ENCODE data around the gene PRDM10.
"Not testable (repeated sequence)": the region's sequence is repeated elsewhere in the genome, so short reads cannot be mapped to it uniquely, and the experiment has no call there.

The PRDM10 gene

DNA sequence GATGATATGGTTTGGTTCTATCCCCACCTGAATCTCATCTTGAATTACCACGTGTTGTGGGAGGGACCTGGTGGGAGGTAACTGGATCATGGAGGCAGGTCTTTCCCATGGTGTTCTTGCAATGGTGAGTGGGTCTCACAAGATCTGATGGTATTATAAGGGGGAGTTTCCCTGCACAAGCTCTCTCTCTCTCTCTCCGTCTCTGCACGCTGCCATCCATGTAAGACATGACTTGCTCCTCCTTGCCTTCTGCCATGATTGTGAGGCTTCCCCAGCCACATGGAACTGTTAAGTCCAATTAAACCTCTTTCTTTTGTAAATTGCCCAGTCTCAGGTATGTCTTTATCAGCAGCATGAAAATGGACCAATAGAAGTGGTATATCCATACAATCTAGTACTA is 13.2 kb upstream of the PRDM10 start:
- not testable (repeated sequence) for DNase-seq (ENCODE audit: low spot score)

DNA sequence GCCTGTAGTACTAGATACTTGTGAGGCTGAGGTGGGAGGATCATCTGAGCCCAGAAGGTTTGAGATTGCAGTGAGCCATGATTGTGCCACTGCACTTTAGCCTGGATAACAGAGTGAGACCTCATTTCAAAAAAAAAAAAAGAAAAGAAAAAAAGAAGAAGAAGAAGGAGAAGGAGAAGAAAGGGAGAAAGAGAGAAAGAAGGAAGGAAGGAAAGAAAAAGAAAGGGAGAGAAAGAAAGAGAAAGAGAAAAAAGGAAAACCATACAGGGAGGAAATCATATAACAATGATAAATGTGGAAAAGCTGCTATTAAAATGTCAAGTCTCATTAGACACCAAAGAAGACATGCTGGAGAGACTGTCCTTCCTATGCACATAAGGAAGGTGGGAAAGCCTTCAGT is 5.7 kb upstream of the PRDM10 start:
- no peak for DNase-seq (ENCODE audit: low spot score)

DNA sequence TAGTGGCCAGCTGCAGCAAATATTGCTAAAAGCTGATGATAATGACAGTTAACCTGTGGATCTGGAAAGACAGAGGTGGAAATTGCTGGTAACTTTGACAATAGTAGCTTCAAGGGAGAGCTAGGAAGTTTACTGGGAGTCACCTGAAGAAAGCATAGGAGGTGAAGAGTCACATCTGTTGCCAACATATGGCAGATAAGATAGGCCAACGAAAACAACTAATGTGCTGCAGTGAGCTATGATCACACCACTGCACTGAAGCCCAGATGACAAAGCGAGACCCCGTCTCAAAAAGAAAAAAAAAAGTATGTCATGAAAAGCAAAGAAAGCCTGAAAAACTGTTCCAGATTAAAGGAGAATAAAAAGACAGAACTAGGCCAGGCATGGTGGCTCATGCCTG is 4.3 kb upstream of the PRDM10 start:
- no peak for DNase-seq (ENCODE audit: low spot score)

DNA sequence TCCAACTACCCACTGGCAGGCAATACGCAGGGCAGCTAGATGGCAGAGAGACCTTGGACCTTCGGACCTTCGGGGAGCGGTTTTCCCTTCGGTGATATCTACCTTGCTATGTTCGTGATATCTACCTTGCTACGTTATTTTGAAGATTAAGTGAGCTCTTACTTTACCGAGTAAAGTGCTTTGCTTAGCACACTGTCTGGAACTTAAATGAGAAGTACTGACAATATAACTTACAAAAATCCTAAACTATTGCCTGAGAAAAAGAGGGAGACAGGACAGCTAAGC is 1.0 kb upstream of the PRDM10 start:
- DNase-seq (ENCODE audit: low spot score): no peak

DNA sequence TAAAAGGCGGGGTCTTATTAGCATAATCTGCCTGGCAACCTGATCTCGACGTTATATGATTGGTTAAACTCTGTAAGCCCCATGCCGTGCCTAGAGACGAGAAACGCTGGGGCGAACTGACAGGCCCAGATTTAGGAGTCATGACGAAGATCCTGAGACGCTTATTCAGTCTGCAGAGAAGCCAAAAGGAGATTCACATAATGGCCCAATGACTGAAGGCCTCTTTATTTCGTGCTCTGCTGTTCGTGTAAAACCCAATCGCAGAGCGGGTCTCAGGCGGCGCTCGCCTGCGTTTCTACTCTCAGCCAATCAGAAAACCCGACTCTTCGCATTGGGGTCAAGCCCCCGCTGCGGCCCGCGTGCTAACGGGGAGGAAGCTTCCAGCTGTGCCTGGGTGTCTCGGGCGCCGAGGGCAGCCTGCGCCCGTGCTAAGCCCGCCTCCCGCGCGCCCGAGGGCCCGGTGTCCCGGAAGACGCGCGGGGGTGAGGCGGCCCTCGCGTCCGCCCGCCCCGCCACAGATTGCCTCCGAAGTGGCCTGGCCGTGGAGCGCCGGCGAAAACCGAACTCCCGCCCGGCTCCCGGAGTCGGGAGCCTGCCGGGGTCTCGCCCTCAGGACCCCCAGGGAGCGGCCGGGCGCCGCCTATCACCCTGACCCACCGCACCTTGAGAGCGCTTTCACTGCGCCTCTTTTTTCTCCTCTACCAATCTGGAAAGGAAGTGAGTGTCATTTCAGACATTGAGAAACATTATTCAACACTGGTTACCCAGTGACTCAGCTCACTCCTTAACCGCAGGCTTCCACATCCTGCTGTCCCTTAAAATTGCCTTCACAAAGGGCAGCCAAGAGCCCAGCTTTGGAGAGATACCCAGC is 446 bp upstream of the PRDM10 start:
- peak; percentile 100 for DNase-seq (ENCODE audit: low spot score)

DNA sequence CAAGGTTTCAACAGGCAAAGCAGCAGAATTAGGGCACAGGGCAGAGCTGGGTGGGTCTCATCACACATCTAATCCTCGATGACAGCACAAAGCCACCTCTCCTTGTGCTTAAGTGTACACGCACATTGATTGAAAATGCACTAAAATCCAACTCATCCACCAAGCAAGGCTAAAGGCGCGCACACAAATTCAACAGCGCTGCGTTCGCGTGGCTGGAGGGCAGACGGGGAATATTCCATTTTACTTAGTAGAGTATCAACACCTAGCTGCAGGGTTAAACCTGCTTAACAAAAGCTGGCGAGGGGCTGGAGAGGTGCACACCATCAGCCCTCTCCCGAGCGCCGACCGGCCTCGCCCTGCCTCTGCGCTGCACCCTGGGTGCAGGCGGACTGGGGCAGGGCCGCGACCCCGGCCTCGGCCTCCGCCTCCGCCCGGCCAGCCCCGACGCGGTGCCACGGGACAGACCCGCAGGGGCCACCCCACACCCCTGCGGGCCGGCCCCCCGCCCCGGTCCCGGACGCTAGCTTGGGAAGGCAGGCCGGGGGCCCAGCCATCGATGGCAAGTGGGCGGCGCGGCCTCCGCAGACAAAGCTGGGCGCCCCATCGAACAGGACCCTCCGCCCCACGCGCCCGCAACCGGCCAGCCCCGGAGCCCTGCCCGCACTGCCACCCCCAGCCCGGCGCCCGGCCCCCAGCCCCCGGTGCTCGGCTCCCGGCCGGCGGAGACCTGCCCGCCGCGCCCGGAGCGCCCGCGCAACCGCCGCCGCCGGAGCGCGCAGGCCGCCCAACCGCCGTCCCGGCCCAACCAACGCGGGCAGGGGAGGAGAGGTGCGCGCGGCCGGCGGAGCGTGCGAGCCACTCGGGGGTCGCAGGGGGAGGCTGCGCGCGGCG is 929 bp downstream of the PRDM10 start:
- DNase-seq (ENCODE audit: low spot score): peak; percentile 50

DNA sequence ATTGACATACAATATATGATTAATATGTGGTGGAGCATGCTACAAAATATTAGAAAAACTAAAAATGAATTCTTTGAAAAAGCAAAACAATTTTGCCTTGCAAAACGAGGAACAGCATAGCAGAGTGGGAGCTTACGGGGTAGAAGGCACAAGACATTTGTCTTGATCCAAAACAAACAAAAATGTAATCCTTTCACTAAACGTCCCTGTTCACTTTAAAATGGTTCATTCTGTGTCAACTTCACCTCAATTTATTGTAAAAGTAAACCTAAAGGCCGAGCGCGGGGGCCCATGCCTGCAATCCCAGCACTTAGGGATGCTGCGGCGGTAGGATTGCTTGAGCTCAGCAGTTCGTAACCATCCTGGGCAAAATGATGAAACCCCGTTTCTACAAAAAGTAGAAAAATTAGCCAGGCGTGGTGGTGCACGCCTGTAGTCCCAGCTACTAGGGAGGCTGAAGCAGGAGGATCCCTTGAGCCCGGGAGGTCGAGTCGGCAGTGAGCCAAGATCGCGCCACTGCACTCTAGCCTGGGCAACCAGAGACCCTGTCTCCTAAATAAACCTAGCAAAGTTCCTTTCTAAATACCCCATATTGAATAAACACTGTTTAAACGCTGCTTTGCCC is 2.0 kb downstream of the PRDM10 start:
- no peak for DNase-seq (ENCODE audit: low spot score)

DNA sequence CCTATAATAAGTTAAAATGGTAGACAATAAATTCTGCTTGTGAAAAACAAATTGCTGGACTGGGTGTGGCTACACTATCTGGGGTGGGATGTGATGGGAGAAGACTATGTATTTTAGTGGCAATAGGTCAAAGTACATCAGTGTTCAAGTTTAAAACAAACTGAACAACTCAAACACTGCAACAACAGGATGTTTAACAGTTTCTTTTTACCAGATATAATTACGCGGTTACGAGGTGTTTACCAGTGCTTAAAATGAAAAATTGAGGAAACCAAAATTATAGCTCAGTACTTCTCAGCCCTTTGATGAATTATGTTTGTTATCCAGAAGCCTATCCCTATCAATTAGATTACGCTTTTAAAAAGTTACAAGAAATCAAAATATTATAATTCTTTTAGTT is 3.2 kb downstream of the PRDM10 start:
- DNase-seq (ENCODE audit: low spot score): no peak

DNA sequence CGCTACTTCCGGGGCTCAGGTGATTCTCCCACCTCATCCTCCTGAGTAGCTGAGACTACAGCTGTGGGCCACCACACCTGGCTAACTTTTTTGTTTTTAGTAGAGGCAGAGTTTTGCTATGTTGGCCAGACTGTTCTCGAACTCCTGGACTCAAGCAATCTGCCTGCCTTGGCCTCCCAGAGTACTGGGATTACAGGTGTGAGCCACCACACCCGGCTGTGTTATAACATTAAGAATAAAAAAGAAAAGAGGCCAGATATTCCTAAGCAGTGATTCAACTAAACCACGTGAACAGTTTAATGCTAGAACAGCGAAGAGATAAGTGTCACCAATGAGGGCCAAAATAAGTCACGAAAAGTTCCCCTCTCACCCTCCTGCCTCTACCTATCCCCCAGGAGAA is 3.7 kb downstream of the PRDM10 start:
- no peak for DNase-seq (ENCODE audit: low spot score)

DNA sequence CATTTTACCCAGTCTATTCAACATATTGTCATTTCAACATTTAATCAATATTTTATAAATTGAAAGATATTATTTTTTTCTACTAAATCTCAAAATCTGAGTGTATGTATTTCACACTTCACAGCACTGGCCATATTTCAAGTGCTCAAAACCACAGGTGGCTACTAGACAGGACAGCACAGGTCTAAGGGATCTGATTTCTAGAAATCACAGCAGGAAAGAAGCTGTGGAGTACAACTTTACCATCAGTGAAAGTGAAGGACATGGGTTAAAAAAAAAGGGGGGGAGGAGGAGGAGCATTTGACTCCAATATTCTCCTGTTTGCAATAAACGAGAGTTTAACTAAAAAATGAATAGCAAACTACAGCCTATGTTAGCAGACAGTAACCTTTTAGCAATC is 4.5 kb downstream of the PRDM10 start:
- no peak for DNase-seq (ENCODE audit: low spot score)

DNA sequence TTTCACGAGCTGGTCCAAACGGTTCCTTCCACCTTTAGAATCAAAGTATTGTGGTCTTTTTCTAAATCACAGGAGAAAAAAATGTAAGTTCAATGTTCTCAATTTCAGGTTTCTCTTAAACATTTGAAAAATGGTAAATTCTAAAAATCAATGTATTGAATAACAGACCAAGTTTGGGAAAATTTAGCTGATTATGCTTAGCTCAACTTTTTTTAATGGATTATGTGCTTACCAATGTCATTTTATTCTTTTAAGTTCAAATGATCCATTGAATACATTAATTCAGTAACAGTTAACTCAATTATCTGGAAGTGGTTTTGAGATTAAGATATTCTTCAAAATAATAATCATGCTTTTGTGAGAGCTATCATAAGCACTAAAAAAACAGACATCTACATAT is 5.1 kb downstream of the PRDM10 start:
- DNase-seq (ENCODE audit: low spot score): no peak

DNA sequence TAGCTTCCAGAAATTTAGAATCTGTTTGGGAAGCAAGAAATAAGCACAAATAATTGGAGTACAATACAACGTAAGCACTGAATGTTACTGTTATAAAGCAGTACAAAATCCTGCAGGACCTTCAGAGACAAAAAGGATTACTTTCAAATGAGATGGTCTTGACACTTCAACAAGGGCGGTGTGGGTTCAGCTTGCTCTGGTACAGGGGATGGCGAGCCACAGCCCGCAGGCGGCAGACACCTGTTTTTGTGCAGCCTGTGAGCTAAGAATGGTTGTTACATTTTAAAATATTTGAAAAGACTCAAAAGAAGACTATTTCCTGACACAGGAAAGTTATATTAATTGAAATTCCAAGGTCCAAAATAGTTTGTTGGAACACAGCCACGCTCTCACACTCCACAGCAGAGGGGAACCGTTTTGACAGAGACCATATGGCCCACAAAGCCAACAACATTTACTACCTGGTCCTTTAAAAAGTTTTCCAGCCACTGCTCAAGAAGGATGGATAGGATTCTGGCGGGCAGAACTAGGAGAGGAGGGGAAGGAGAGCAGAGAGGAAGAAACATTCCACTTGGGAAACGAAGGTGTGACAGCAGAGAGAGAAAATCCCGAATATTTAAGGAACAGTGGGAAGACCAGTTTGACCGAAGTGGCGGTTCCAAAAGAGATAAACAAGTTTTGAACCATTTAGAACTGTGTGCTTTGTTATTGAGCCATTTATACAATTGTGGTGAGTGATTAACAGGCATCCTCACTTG is 6.3 kb downstream of the PRDM10 start:
- no peak for DNase-seq (ENCODE audit: low spot score)

DNA sequence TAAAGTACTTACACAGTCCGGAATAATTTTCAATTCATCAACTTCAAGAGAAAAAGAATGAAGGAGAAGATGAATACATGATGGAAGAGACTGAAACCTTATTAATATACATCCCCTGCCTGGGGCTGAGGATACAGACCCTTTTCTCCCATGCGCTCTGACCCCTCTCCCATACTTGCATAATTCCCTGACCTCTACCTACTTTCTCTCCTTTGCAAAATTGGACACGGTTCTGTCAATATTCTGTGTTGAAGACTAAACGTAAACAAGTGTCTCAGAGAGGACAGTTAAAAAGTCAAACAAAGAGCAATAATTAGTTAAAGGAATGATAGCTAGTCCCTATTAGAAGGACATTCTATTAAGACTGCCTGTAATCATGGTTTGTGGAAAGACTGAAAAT is 7.5 kb downstream of the PRDM10 start:
- no peak for DNase-seq (ENCODE audit: low spot score)

DNA sequence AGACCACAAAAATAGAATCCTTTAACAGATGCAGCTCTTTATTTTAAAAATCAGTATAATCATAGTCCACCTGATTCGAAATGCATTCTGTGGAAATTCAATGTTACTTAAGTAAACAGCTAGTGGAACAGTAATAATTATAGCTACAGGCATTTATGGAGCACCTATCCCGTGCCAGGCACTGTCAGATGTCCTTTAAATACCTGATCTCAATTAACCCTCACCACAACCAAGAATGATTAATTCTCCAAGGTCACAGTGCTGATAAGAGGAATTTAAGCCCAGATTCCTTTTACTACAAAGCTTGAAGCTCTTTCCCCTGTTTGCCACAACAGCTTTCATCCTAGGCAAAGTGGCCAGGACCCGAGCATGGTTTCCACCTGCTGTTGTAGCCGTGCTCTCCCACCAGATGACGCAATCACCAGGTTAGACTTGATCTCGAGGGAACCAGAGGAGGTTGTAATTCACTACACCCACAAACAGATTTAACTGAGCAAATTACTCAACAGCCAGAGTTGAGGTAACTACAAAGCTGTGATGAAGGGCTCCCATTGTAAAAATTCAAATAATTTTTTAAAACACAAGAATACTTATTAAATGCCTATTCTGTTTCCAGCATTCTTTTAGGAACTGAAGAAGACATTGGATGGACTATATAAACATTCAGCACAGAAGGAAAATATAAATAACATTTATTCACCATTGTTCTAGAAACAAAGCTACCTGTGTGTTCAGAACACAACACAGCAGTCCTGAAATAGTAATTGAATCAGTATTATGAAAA is 10.3 kb downstream of the PRDM10 start:
- DNase-seq (ENCODE audit: low spot score): peak; percentile 84

DNA sequence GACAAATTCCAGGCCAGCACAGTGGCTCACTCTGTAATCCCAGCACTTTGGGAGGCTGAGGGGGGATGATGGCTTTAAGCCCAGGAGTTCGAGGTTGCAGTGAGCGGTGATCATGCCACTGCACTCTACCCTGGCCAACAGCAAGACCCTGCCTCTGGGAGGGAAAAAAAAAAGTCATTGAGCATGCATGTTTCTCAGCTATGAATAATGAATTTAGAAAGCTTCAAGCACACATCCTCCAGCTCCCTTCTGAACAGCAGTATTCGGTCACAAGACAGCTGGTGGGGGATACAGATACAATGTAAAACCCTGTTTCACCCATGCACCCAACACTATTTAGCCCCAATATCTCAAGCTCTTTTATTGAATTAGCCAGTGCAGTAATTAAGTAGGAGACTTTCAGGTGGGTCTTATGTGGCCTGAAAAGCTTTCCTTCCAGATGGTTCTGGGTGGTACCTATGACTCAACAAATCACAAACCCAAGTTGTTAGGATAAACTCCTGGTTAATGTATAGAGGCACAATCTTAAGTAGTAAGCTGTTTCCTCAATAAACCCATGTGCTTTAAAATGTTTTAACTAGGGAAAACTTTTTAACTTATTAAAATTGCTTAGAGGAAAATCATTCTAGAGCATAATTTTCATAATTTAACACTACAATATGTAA is 13.4 kb downstream of the PRDM10 start:
- no peak for DNase-seq (ENCODE audit: low spot score)

DNA sequence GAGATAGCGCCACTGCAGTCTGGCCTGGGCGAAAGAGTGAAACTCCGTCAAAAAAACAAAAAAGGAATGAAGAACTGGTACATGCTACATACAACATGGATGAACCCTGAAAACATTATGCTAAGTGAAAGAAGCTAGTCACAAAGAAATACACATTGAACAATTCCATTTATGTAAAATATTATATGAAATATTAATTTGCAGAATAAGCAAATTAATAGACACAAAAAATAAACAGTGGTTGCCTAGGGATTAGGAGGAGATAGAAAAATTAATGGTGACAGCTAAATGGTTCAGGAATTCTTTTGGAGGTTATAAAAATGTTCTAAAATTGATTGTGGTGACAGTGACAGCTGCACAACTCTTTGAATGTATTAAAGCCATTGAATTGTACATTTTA is 14.7 kb downstream of the PRDM10 start:
- no peak for DNase-seq (ENCODE audit: low spot score)

DNA sequence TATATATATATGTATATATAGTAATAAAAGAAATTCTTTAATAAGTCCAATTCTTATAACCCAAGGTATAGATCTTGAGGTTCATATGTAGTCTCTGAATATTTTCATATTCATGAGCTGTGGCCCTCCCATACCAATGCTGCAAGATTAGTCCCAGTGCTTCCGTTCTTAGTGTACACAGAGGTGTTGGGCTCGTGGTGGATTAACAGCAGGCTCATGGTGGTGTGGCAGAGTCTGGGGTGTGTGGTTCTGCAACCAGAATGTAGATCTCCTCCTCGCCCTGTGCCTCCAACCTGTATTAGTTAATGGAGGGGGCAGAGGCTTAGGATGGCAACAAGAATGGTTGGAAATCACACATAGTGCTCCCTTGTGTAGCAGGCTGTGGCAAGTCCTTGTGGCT is 16.8 kb downstream of the PRDM10 start:
- no peak for DNase-seq (ENCODE audit: low spot score)

DNA sequence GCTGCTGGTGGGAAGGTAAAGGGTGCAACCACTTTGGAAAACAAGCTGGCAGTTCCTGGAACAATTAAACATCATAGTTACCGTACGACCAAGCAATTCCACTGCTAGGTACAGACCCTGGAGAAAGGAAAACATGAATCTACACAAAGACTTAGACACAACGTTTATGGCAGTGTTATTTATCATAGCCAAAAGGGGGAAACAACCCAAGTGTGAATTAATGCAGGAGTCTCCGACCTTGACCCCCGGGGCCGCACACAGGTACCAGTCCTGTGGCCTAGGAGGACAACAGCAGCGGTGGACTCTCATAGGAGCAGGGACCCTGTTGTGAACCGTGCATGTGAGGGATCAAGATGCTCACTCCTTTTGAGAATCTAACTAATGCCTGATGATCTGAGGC is 22.5 kb downstream of the PRDM10 start:
- no peak for DNase-seq (ENCODE audit: low spot score)

DNA sequence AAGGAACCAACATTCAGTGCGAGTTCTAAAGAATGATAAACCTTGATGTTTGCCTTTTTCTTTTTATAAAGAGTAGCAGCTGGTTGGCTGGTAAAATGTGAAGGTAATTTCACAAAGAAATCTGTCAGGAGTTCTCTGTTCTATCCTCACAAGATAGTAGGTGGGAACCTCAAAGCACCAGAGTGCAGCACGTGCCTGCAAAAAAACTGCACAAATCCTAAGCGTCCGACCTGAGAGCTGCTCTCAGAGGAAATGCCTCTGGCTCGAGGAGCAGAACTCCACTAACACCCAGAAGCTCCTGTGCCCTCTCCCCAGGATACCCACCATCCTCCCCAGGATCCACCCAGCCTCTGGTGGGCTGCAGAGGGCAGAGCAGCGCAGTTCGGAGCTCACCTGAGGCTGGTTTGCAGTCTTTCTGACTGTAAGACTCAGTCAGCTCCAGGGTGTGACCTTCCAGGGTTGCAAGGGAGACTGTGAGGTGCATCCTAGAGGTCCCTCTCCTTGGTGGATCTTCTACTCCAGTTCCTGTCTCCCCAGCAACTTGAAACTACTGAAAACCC is 23.5 kb downstream of the PRDM10 start:
- no peak for DNase-seq (ENCODE audit: low spot score)

DNA sequence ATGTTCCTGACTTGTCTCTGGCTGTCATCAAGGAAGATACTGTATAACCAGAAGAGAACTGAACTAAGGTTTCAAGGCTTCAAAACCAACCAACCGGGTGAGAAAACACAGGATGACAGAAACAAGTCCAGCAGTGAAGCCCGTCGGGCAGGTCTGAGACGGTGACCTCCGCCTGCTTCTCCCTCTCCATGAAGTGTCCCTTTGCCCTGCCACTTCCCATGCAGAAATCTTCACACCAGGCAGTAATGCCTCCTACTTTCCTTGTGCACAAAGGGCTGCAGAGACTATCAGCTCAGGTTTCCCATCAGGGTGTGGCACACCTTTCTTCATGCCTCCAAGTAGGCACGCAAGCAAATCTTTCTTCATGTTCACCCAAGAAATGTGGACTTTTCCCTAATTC is 24.2 kb downstream of the PRDM10 start:
- DNase-seq (ENCODE audit: low spot score): no peak

DNA sequence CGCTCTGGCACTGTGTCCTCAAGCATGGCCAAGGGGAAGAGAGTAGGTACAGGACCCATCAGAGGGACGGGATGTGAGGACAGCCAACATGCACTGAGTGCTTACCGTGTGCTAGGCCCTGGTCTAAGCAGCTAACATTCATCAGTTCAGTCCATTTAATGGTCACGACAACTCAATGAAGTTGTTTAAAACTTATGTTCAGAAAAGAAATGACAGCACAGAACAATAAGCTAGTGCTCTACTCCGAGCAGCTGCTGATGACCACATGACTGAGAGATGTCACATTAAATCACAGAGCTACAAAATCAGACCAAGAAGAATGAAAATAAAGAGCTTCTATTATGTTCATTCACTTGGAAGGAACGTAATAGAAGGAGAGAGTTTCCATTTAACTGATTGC is 26.3 kb downstream of the PRDM10 start:
- DNase-seq (ENCODE audit: low spot score): no peak

All from cerebellar cortex (tissue), 1 donor.